C4-2B (cell line): ENCODE results near the gene OR56B1.

Experiments used
- ZFX ChIP-seq: fragments of 450-650 bp; IDR thresholded peaks from 2 replicates; pipeline ENCODE4 v1.6.1; 2017
- TF ChIP-seq, protein P1 (sequence below): fragments of 450-650 bp; conservative IDR thresholded peaks from 2 replicates; pipeline ENCODE4 v1.5.1; 2017; ENCODE audit warnings: mild to moderate bottlenecking

DNA sequence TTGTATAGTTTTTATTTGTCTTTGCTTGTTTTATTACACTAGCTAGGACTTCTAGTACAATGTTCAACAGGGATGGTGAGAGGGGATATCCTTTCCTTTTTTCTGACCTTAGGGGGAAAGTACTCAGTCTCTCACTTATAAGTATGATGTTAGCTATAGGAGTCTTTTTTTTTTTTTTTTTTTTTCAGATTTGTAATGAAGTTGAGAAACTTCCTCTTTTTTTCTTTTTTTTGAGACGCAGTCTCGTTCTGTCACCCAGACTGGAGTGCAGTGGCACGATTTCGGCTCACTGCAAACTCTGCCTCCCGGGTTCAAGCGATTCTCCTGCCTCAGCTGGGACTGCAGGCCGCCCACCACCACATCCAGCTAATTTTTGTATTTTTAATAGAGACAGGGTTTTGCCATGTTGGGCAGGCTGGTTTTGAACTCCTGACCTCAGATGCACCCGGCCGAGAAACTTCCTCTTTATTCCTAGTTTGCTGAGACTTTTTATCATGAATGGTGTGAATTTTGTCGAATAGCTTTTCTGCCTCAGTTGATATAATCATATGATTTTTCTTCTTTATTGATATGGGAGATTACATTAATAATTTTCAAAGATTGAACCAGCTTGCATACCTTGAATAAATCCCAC lies 35.7 kb upstream of the OR56B1 start:
- TF ChIP-seq, protein P1, sequence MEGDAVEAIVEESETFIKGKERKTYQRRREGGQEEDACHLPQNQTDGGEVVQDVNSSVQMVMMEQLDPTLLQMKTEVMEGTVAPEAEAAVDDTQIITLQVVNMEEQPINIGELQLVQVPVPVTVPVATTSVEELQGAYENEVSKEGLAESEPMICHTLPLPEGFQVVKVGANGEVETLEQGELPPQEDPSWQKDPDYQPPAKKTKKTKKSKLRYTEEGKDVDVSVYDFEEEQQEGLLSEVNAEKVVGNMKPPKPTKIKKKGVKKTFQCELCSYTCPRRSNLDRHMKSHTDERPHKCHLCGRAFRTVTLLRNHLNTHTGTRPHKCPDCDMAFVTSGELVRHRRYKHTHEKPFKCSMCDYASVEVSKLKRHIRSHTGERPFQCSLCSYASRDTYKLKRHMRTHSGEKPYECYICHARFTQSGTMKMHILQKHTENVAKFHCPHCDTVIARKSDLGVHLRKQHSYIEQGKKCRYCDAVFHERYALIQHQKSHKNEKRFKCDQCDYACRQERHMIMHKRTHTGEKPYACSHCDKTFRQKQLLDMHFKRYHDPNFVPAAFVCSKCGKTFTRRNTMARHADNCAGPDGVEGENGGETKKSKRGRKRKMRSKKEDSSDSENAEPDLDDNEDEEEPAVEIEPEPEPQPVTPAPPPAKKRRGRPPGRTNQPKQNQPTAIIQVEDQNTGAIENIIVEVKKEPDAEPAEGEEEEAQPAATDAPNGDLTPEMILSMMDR: no peak
- no peak for TF ChIP-seq ZFX
